NCI-H2081 treated with DMSO at 0.1 percent for 48 hours (cell line): Measurements from ENCODE around the gene NCOR1.
"Not testable (repeated sequence)": the region's sequence is repeated elsewhere in the genome, so short reads cannot be mapped to it uniquely, and the experiment has no call there.

Experiments
- DNase-seq: peaks from one replicate; lab custom pipeline; 2025; lab: John Stamatoyannopoulos, UW

NCOR1 gene

DNA sequence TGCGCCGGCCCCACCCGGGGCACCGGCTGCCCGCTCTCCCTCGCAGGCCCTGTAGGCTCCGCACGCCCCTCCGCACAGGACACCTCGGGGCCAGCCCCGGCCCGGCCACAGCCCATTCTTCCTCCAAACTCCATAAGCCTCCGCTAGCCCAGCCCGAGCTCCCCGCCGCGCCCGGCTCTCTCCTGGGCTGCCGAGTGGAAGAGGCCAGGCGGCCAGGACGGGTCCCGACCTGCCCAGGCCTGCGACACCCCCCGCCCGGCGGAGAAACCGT is 397 bp downstream of the NCOR1 start:
- DNase-seq, result no peak

DNA sequence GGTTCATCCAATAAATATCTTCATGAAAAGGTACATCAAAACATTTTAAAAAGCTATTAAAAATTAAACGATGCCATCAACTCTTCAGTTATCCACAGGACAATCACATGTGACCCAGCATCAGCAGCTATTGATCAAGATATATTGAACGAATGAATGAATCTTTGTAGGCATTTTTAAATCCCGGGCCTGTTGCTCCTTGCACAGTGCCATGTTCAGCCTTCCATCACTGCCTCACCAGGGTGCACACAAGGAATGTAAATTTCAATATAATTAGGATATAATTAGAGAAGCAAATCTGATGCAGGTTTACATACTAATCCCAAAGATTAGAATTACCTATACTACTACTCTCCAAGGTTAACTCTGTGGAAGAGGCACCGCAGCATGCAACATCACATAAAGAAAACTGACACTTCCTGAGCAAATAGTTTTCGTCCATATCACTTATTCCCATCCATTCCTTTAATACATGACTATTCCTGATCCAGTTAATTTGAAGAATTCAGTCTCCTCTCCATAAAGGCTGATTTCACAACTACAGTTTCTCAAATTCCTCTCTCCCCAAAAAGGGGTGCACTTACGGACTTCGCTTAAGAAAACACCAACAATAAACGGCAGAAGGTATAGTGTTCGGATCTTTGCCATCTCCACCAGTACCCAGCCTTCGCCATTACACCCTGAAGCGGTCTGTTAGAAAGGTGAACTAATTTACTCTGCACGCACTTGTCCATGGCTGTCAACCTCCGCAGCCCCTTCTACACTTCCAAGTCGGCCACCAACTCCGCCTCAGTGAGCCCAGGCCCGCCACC is 938 bp downstream of the NCOR1 start:
- DNase-seq, result no peak

GRCh38 chr17:16212793-16213192 is 2.5 kb downstream of the NCOR1 start:
- no peak for DNase-seq

GRCh38 chr17:16211590-16211989 is 3.7 kb downstream of the NCOR1 start:
- DNase-seq, result no peak

DNA sequence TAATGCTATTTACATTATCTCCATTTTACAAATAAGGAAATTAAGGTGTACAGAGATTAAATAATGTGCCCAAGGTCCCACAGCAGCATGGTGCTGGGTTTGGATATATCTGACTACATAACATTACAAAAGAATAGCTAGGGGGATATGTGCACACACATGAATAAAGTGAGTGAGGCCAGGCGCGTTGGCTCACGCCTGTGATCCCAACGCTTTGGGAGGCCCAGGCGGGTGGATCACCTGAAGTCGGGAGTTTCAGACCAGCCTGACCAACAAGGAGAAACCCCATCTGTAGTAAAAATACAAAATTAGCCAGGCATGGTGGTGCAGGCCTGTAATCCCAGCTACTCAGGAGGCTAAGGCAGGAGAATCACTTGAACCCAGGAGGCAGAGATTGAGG is 10.6 kb downstream of the NCOR1 start:
- DNase-seq, result not testable (repeated sequence)

GRCh38 chr17:16202554-16203500 is 12.5 kb downstream of the NCOR1 start:
- DNase-seq, result not testable (repeated sequence)

DNA sequence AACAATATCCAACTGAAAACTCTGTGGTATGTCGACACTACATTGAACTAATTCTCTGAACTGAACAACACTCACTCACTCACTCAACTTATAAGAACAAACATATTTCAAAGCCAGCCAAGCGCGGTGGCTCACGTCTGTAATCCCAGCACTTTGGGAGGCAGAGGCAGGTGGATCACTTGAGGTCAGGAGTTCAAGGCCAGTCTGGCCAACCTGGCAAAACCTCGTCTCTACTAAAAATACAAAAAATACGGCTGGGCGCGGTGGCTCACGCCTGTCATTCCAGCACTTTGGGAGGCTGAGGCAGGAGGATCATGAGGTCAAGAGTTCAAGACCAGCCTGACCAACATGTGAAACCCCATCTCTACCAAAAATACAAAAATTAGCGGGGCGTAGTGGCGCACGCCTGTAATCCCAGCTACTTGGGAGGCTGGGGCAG is 13.6 kb downstream of the NCOR1 start:
- not testable (repeated sequence) for DNase-seq

GRCh38 chr17:16199093-16199492 is 16.2 kb downstream of the NCOR1 start:
- DNase-seq, result no peak

DNA sequence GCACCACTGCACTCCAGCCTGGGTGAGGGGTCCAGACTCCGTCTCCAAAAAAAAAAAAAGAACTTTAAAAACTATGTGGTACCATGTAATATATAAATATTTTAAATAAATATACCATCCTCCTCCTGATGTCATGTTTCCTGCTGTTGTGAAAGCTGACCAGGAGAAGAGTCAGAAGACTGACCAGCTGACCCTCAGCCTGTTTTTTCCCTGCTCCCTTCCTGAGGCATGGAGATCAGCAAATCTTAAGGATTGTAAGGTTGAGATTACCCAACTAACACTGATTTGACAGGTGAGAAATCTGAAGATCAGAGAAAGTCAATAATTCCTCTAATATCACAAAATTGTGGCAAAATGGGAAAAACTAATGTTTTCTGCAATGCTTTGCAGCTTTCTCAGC is 18.1 kb downstream of the NCOR1 start:
- no peak for DNase-seq

DNA sequence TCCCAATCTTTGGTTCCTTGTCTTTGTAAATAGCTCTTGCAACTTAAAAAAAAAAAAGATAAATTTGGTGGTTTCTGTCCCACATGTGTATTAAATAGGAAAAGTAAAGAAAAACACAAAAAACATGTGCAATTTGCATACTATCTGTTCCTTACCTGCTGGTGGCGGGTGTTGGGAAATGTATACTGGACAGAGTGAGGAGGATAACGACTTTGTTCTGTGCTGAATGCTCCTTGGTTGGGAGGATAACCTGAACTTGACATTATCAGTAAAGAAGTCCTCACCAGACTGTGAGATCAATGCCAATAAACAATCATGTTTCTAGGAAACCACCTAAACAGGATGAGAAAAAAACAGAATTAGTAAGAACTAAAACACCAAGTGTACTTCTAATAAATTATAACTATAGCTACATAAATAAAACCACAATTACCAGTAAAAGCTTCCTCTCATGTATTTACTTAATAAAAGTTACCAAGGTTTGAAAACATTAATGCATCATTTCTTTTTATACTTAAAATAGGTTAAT is 21.0 kb downstream of the NCOR1 start:
- DNase-seq, result not testable (repeated sequence)

- DNase-seq, result no peak
These were observed 23.7 kb downstream of the NCOR1 start for GRCh38 chr17:16191604-16192003.

DNA sequence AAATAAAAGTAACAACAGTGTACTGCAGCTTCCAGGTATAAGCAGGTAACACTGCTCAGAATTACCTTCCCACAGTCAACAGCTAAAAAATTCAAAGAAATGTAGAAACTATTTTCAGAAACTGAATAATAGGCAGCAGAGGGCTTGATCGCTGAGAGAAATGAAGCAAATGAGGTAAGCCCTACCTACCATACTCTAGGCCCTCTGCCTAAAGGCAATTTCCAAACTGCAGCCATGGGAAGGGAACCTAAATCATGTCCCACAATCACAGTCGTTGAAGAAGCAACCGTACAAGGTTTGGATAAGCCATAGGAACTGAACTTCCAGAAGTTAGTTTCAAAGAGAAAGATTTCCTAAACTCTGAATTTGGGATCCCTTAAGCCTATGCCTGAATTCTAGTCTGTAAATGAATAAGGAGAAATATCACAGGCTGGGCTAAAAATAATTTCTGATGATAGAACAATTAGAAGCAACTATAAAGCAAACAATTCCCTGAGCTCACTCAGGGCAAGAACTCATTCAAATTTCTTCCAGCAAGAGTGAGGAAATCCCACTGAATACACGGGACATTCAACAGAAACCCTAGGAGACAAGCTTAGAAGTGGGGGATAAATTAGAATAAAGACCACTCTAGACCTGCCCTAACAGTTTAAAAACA is 24.5 kb downstream of the NCOR1 start:
- no peak for DNase-seq

- no peak for DNase-seq
These were observed 25.5 kb downstream of the NCOR1 start for GRCh38 chr17:16189791-16190348.

DNA sequence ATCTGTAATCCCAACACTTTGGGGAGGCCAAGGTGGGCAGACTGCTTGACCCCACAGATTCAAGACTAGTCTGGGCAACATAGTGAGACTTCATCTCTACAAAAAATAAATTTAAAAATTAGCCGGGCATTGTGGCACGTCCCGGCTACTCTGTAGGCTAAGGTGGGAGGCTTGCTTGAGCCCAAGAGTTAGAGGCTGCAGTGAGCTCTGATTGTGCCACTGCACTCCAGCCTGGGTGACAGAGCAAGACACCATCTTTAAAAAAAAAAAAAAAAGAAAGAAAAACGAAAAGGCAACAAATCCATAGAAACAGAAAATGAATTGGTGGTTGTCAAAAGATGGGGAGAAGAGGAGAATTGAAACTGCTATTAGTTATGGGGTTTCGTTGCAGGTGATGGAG is 27.7 kb downstream of the NCOR1 start:
- no peak for DNase-seq

- no peak for DNase-seq
These were observed 33.8 kb downstream of the NCOR1 start for GRCh38 chr17:16181581-16181980.

GRCh38 chr17:16178836-16179235 is 36.5 kb downstream of the NCOR1 start:
- DNase-seq, result no peak

- no peak for DNase-seq
These were observed 43.7 kb downstream of the NCOR1 start for GRCh38 chr17:16171613-16172012.

DNA sequence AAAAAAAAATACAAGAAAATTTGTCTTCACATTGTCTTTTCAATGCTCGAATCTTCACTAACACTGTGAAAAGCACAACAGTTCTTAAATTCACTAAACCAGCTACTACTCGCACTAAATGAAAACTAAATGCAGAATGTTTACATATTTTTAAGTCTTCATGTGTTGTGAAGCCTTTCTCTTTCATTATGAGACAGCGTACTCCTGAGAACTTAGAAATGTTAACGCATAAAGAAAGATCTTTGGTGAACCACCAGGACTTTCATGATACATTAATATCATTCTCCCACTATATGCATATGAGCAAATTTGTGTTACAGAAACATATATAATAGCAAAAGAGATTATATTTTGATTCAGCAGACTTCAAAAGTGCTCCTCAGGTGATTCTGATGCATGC is 48.6 kb downstream of the NCOR1 start:
- not testable (repeated sequence) for DNase-seq

GRCh38 chr17:16158714-16159113 is 56.6 kb downstream of the NCOR1 start:
- no peak for DNase-seq

DNA sequence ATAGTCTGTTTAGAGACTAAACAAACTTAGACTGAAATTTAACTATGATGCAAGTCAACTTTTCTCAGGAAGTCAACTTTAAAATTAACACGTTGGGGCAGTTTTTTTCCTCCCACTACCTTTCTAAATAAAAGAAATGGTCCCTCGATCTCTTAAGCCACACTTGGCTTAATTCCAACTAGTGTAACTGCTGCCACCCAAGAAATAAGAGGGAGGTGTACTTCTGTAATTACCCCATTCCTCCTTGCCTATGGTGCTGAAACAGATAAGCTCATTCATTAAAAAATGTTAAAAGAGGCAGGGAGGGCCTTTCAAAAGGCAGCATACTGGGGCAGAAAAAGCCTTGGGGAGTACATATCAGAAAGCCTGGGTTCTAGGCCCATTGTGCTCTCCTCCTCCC is 59.8 kb downstream of the NCOR1 start:
- no peak for DNase-seq

- not testable (repeated sequence) for DNase-seq
These were observed 63.0 kb downstream of the NCOR1 start for GRCh38 chr17:16152326-16152725.

- DNase-seq, result no peak
These were observed 65.0 kb downstream of the NCOR1 start for GRCh38 chr17:16150251-16150856.
